Activated T-helper 9 cell treated with anti-CD3 and anti-CD28 coated beads, Interleukin-2, amount 50 U/mL, for 16 hours (primary cell): Measurements from ENCODE around the gene UGT2B11.
"Not testable (repeated sequence)": the region's sequence is repeated elsewhere in the genome, so short reads cannot be mapped to it uniquely, and the experiment has no call there.

ENCODE experiments used
- DNase-seq: peaks from one replicate; pipeline ENCODE4 v3.0.0-alpha.2; 2020; ENCODE audit warnings: low read depth

The UGT2B11 gene

DNA sequence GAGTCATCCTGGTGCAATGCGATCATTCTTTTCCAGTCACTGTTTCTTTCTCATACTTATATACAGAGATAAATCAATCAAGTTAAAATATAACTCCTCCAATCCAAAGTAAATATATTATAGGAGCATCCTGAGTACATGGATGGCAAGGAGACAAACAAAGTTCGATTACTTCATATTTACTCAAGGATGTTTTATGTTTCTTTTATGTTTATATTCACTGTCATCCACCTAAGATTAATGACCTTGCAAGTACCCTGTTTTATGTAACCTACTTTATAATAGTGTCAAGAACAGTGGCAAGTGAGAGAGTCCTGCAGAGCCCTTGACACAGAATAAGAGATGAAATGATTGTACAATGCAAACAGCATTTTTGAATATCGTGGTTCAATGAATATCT is at the start of gene UGT2B11:
Gene UGT2B11 (minus strand): TSS at position 33 of the 400 bp plus-strand sequence. CDS start 26 bp downstream, at position 7.
- no peak for DNase-seq

DNA sequence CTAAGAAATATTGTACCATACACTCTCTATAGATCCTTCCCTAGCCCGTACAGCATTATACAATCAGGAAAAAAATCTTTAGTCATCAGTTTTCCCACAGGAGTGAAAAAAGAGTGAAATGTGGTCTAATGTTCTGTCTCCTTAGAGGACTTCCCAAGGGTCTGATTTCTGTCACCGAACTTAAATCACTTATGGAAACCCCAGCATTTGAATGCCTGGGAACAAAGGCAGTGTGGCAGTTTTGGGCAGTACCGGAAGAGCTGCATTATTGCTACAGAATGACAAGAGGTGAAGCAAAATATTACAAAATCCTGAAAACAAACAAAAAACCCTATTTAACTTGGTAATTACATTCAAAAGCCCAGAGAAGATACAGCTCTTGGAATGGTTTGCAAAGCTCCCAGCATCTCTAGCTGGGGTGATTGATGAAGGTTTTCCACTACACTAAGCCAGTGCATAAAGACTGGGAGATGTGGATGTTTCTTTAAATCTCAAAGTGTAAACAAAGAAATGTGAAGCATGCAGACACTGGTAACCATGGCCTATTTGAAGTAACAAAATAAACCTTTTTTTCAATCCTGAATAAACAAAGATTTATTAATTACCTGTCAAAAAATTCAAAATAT is 38.7 kb upstream of the UGT2B11 start:
- DNase-seq = not testable (repeated sequence)

DNA sequence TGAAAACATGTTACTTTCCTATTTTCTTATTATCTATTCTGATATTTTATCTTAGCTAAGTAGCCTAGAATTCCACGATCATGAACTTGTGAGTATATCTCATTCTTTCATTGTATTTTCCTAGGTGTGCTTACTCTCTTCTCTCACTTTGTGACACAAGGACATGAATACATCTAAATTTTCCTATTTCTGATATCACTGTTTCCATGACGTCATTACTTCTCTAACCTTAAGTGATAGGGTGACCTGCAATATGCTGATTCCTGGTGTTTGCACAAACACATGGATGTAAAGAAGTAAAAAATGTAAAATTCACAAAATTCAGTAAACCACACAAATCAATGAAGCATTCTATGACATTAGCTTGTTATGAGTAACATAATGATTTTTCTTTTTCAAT is 36.3 kb upstream of the UGT2B11 start:
- not testable (repeated sequence) for DNase-seq

DNA sequence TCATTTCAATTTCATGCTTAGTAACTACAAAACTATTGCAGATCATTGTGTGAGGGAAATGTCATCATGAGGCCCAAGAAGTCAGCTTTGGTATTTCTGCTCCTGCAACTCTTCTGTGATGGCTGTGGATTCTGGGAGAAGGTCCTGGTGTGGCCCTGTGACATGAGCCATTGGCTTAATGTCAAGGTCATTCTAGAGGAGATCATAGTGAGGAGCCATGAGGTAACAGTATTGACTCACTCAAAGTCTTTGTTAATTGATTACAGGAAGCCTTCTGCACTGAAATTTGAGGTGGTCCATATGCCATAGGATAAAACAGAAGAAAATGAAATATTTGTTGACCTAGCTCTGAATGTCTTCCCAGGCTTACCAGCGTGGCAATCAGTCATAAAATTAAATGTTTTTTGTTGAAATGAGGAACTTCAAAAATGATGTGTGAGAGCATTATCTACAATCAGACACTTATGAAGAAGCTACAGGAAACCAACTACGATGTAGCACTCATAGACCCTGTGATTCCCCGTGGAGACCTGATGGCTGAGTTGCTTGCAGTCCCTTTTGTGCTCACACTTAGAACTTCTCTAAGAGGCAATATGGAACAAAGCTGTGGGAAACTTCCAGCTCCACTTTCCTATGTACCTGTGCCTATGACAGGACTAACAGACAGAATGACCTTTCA is 28.2 kb upstream of the UGT2B11 start:
- not testable (repeated sequence) for DNase-seq

DNA sequence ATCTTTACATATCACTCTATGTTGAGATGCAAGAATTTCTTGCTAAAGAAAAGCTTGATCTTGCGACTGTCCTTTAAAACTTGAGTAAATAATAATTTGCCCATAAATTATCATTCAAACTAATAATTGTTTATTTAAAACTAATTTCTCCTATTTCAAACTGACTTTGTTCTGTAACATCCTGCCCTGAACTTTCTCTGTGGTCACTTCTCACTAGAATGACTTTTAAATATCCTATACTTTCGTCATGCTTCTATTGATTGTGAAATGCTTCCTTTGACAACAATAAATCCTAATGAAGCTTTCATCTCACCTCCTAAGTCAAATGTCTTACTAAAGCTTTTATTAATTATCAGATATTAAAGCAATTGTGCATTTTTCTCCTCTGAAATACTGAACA is 27.2 kb upstream of the UGT2B11 start:
- not testable (repeated sequence) for DNase-seq

DNA sequence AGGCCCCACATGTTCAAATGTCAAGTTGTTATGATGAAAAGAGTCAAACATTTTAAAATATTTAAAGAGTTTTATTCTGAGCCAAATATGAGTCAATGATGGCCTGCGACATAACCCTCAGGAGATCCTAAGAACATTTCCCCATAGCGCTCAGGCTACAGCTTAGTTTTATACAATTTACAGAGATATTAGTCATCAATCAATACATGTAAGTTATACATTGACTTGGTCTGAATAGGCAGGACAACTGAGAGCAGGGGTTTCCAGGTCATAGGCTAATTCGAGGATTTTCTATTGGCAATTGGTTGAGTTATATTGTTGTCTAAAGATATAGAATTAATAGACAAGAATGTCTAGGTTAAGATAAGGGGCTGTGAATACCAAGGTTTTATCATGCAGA is 26.2 kb upstream of the UGT2B11 start:
- DNase-seq = not testable (repeated sequence)

DNA sequence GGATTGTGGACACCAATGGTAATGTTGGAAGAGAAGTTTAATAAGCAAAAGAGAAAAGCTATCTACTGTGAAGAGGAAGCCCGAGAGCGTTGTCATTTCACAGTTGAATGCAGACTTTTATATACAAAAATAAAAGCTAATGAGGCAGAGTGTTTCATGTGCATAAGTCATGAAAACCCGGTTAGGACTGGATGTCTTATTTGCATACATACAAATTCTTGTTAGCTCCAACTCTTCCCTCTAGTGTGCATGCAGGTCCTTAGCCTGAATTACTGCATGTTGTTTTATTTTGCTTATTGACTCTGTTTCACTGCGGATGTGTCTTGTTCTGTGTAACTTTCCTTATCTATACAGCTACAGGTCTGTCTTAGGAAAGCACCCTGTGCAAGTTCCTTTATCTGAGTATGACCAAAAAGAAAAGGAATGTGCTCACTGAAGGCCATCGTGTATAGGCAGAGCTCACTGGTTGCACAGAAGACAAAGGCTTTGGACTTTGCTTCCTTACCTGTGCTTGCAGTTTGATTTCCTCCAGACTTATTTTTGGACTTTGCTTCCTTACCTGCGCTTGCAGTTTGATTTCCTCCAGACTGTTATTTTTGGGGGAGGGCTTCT is 25.1 kb upstream of the UGT2B11 start:
- no peak for DNase-seq

DNA sequence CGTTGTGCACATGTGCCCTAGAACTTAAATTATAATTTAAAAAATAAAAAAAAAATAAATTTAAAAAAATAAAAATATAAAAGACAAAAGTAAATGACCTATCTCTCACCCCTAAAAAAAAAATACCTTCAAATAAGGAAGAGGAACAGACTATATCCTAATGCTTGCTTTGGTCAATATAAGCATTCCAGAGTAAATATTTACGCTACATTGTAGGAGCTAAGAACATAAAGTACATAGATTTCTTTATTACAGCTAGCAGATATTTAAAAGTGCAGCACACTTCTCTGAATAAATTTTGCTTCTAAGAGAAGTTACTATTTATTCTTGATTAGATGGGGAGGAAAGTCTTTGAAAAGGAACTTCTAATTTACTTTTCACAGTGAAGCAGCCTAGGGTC is 24.5 kb upstream of the UGT2B11 start:
- no peak for DNase-seq

DNA sequence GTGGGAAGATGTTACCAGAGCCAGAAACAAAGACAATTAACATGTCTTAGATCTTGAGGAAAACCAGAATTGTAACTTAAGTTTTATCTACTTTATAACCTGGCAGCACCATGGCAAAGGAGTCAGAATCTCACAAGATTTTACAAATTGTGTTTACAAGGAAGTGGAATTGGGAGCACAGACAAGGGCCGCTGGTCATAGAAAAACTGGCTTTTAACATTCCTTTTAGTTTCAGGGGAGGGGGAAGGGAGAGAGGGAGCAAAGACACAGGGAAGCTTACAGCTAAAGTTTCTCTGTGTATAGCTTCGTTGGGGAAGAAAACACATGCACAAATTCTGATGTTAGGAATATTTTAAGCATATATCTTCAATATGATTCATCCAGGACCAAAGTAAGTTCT is 10.3 kb upstream of the UGT2B11 start:
- DNase-seq = no peak

DNA sequence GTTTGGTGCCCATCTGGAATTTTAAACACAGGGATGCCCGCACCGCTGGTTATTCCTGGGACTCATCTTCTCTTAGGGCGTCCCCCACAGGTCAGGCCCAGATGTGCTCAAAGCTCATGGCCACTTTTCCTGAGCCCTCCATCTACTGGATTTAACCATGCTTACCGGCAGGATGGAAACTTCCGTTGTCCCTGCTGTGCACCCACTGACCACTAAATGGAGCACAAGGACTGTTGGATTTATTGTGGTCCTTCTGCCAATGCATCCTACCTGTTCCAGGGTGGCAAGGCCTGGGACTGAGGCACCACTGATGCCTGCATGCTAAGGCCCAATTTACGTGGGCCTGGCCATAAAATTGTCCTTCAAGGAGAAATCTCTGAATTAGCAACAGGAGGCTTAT is 8.7 kb upstream of the UGT2B11 start:
- DNase-seq = not testable (repeated sequence)

DNA sequence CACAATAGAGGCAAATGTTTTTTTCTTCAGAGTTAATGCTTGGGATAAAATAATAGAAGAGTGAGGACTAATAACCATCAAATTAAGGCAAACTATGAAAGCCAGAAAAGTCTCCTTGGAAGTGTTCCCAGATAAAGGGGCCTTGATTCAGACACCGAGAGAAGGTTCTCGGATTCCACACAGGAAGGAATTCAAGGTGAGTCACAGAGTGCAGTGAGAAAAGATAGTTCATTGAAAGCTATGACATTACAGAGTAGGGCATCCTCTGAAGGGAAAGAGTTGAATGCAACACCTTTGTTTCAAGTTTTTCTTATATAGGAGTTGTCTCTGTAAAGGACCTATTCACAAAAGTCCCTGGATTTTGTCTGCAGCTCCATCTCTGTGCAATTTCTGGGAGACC is 3.9 kb upstream of the UGT2B11 start:
- not testable (repeated sequence) for DNase-seq

DNA sequence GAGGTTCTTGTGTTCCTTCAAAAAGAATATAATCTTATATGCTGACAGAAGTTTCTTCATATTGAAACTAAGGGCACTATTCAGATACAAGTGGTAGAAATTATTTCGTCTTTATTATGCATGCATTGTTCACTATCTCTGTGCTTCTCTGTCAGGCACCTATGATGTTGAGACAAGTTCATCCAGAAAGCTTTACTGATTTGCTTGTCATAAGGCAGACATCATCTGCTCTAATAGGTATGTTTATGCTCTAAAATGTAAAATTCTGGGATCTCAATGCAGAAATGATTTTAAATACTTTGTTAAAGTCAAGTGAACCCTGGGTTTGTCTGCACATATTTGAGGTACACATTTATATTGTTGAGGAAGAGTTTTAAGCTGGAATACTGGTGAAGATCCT is 3.6 kb downstream of the UGT2B11 start:
- no peak for DNase-seq

DNA sequence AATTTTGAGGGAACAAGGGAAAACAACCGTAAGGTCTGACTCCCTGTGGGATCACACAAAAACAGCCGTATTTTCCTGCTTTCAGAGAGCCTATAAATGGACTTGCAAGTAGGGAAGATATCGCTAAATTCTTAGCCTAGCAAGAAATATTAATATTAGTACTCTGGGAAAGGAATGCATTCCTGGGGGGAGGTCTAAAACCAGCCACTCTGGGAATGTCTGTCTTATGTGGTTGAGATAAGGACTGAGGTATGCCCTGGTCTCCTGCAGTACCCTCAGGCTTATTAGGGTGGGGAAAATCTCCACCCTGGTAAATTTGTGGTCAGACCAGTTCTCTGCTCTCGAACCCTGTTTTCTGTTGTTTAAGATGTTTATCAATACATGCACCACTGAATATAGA is 16.0 kb downstream of the UGT2B11 start:
- not testable (repeated sequence) for DNase-seq

DNA sequence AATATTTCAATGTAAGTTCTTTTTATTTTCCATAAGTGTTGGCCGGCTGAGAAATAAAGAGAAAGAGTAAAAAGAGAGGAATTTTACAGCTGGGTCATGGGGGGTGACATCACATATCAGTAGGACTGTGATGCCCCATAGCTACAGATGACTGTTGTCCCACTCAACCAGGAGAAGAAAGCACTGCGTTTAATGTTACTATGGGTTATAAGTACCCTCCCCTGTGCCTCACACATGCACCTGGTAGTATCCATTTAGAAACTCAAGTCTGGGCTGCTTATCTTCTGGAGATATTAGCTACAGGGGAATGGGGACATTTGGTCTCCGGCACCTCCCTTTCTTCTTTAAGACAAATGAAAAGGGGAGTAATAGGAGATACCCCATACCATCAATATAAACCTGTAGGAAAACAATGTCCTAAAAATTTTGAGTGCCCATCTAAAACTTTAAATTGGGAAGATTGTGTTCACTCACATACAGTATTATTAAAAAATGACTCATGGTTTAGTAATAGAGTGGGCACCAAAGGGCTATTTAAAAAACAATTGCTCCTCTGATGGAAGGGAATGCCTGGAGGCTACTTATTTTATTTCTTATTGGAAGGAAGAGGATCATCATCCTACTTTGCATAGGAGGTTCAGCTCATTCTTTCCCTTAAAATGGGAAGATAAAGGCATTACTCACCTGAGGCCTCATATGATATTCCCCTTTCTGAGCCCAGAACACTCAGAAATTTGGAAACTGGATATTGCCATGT is 18.2 kb downstream of the UGT2B11 start:
- DNase-seq = no peak

DNA sequence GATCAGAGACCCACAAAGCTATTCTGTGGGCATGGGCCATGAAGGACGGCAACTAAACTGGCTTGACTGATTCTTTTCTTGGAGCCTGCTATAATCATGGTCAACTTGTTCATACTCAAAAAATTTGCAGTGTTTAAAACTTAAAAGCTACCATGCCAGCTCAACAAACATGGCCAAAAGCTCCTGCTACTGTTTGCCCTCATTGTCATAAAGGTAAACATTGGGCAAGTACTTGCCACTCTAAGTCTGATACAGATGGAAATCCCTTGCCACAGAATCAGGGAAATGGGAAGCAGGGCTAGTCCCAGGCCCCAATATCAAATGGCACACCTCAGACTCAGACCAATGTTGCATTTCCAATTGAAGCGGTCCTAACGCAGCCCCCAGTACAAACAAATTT is 20.4 kb downstream of the UGT2B11 start:
- no peak for DNase-seq

DNA sequence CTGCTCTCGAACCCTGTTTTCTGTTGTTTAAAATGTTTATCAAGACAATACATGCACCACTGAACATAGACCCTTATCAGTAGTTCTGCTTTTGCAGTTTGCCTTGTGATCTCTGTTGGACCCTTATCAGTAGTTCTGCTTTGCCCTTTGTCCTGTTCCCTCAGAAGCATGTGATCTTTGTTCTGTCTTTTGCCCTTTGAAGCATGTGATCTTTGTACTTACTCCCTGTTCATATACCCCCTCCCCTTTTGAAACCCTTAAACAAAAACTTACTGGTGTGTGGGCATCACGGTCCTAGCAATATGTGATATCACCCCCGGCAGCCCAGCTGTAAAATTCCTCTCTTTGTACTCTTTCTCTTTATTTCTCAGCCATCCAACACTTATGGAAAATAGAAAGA is 22.6 kb downstream of the UGT2B11 start:
- DNase-seq = not testable (repeated sequence)

DNA sequence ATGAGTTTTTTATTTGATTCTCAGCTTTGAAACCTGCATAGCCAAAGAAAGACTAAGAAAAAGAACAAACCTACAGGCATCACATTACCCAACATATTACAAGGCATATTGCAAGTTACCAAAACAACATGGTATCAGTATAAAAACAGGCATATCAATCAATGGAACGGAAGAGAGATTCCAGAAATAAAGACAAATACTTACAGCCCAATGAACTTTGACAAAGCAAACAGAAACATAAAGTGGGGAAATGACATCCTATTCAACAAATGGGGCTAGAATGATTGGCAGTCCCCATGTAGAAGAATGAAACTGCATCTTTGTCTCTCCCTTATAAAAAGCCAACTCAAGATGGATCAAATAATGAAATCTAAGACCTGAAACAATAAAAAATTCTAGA is 23.9 kb downstream of the UGT2B11 start:
- not testable (repeated sequence) for DNase-seq

DNA sequence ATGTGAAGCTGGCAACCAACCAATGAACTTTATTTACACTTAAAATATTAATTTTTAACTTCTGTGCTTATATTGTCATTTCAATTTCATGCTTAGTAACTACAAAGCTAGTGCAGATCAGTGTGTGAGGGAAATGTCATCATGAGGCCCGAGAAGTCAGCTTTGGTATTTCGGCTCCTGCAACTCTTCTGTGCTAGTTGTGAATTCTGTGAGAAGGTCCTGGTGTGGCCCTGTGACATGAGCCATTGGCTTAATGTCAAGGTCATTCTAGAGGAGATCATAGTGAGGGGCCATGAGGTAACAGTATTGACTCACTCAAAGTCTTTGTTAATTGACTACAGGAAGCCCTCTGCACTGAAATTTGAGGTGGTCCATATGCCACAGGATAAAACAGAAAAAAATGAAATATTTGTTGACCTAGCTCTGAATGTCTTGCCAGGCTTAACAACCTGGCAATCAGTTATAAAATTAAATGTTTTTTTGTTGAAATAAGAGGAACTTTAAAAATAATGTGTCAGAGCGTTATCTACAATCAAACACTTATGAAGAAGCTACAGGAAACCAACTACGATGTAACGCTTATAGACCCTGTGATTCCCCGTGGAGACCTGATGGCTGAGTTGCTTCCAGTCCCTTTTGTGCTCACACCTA is 32.9 kb downstream of the UGT2B11 start:
- not testable (repeated sequence) for DNase-seq

DNA sequence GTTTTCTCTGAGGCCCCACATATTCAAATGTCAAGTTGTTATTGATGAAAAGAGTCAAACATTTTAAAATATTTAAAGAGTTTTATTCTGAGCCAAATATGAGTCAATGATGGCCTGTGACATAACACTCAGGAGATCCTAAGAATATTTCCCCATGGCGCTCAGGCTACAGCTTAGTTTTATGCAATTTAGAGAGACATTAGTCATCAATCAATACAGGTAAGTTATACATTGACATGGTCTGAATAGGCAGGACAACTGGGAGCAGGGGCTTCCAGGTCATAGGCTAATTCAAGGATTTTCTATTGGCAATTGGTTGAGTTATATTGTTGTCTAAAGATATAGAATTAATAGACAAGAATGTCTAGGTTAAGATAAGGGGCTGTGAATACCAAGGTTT is 34.7 kb downstream of the UGT2B11 start:
- not testable (repeated sequence) for DNase-seq

DNA sequence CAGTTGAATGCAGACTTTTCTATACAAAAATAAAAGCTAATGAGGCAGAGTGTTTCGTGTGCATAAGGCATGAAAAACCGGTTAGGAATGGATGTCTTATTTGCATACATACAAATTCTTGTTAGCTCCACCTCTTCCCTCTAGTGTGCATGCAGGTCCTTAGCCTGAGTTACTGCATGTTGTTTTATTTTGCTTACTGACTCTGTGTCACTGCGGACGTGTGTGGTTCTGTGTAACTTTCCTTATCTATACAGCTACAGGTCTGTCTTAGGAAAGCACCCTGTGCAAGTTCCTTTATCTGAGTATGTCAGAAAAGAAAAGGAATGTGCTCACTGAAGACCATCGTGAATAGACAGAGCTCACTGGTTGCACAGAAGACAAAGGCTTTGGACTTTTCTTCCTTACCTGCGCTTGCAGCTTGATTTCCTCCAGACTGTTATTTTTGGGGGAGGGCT is 35.8 kb downstream of the UGT2B11 start:
- not testable (repeated sequence) for DNase-seq

DNA sequence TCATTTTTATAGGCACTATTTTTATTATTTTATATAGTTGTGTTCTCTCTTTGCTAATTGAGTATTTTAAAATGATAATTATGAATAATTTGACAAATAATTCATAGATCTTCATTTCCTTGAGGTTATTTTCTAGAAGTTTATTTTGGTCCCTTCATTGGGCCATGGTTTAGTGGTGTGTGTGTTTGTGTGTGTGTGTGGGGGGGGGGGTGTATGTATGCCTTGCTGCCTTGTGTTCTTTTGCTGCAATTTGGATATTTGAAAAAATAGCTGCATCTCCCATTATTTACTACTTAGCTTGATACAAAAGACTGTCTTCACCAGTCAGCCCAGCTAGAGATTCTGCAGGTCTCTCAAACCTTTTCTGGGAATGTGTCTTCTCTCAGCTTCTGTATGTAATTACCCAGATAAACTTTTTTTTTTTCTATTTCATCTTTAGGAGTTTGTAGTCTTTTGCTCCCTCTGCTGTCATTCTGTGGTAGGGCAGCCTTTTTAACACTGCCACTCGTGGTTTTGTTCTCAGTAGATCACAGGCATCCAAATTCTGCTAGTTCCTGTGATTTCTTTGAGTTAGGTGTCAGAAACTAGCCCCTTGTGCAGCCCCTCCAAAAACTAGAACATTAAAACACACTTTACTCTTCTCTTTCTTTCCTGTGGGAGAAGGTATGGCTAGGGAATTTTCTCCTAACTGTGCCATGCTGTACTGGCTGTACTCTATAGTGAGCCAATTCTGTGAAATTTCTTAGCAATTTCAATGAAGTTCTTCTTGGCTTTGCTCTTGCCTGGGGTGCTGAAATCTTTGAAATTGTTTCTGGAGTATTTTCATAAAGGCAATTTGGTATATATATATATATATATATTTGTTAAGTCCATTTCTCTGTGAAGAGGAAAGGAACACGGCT is 44.1 kb downstream of the UGT2B11 start:
- DNase-seq = not testable (repeated sequence)
